Smooth muscle cell (in vitro differentiated cells): ENCODE measurements around the gene TMEM88. TPM values are rescaled to one million over a fixed set of nuclear protein-coding genes. Genes with fewer than 3 reads are reported as not detected.

Source experiments
- DNase-seq: peaks from one replicate; lab custom pipeline; 2025; ENCODE audit not compliant: unreplicated experiment; lab: John Stamatoyannopoulos, UW
- H2AFZ ChIP-seq: fragments of 200-600 bp; sonication (generic); 2 replicates; pipeline ENCODE4 v1.6.0; 2016; ENCODE audit warnings: antibody characterized with exemption, low read depth, mild to moderate bottlenecking
- H3F3A ChIP-seq: fragments of 200-600 bp; sonication (generic); 2 replicates; pipeline ENCODE4 v1.6.0; 2017; ENCODE audit warnings: antibody characterized with exemption, low read depth
- H3K27ac ChIP-seq: fragments of 200-600 bp; sonication (generic); 2 replicates; pipeline ENCODE4 v1.5.1; 2016; ENCODE audit warnings: low read depth, mild to moderate bottlenecking
- H3K27me3 ChIP-seq: fragments of 200-600 bp; sonication (generic); 2 replicates; pipeline ENCODE4 v1.6.1; 2016; ENCODE audit warnings: low read depth, mild to moderate bottlenecking
- H3K36me3 ChIP-seq: fragments of 200-600 bp; sonication (generic); 2 replicates; pipeline ENCODE4 v1.5.1; 2016; ENCODE audit warnings: low read depth
- H3K4me1 ChIP-seq: fragments of 200-600 bp; sonication (generic); 2 replicates; pipeline ENCODE4 v1.5.1; 2016; ENCODE audit warnings: low read depth
- H3K4me2 ChIP-seq: fragments of 200-600 bp; sonication (generic); 2 replicates; pipeline ENCODE4 v1.6.0; 2016; ENCODE audit warnings: mild to moderate bottlenecking
- H3K4me3 ChIP-seq: fragments of 200-600 bp; sonication (generic); 2 replicates; pipeline ENCODE4 v1.5.1; 2016; ENCODE audit warnings: mild to moderate bottlenecking
- H3K79me2 ChIP-seq: fragments of 200-600 bp; sonication (generic); 2 replicates; pipeline ENCODE4 v1.6.0; 2016; ENCODE audit warnings: low read depth, mild to moderate bottlenecking
- H3K9ac ChIP-seq: fragments of 200-600 bp; sonication (generic); 2 replicates; pipeline ENCODE4 v1.6.0; 2016; ENCODE audit warnings: low read depth
- H3K9me3 ChIP-seq: fragments of 200-600 bp; sonication (generic); replicated peaks from 2 replicates; pipeline ENCODE4 v1.5.1; 2016; ENCODE audit warnings: low read depth
- H4K20me1 ChIP-seq: fragments of 200-600 bp; sonication (generic); 2 replicates; pipeline ENCODE4 v1.6.0; 2016; ENCODE audit warnings: low read depth
- CTCF ChIP-seq: fragments of 200-600 bp; sonication (generic); IDR thresholded peaks from 2 replicates; pipeline ENCODE4 v1.5.1; 2017; ENCODE audit warnings: borderline replicate concordance, mild to moderate bottlenecking, antibody characterized with exemption; ENCODE audit not compliant: insufficient read depth, poor library complexity, severe bottlenecking
- WGBS: methylation state at CpG from one replicate; pipeline ENCODE4 v1.1.7; 2016; ENCODE audit warnings: low lambda C conversion rate; 5-methylcytosine and 5-hydroxymethylcytosine counted together
- polyA plus RNA-seq: library from polyadenylated mRNA; unstranded; fragments of >200 nt; fragmentation: Nextera tagmentation; extraction: Ambion mirVana; gene quantifications from 2 replicates; pipeline ENCODE4 v1.2.1, GENCODE V29; 2016
- total RNA-seq: library from RNA; depleted of rRNA; stranded (reverse); fragments of >200 nt; gene quantifications from 2 replicates; pipeline ENCODE4 v1.2.3, GENCODE V29; 2014

The TMEM88 gene
- total and polyA plus RNA-seq, 2 experiments from 2014 or later = 5.1 to 16.1 TPM

GRCh38 chr17:7816926-7817642 is 37.8 kb upstream of the TMEM88 start:
- H3K4me2 ChIP-seq = no peak overlapping the region
- no peaks in the 10 kb centered on the region for H3K9me3 ChIP-seq
- no peaks in the 10 kb centered on the region for H3K27me3 ChIP-seq
- no peaks in the 10 kb centered on the region for H3K4me1 ChIP-seq
- no peak for DNase-seq
- H3K4me3 ChIP-seq = no peak overlapping the region
- H3K9ac ChIP-seq = no peak overlapping the region
- H3K27ac ChIP-seq = no peak overlapping the region
- no peaks in the 10 kb centered on the region for H4K20me1 ChIP-seq
- H2AFZ ChIP-seq = no peak overlapping the region
- no peaks in the 10 kb centered on the region for H3K79me2 ChIP-seq
- no peak for TF ChIP-seq CTCF
- no peaks in the 10 kb centered on the region for H3F3A ChIP-seq
- H3K36me3 ChIP-seq = no peaks in the 10 kb centered on the region
- WGBS = 88% methylated on average over 10 of the region's 10 CpGs

- Histone ChIP-seq H3K9ac (no peak overlapping the region), H3K4me1 (no peaks in the 10 kb centered on the region), H3K79me2 (no peaks in the 10 kb centered on the region), H4K20me1 (no peaks in the 10 kb centered on the region), H3K9me3 (no peaks in the 10 kb centered on the region), H3K36me3 (no peaks in the 10 kb centered on the region), H2AFZ (no peak overlapping the region), H3K4me3 (no peak overlapping the region), H3K27me3 (no peaks in the 10 kb centered on the region), H3K4me2 (no peak overlapping the region), H3F3A (no peaks in the 10 kb centered on the region), H3K27ac (no peak overlapping the region)
- no peak for TF ChIP-seq CTCF
- WGBS = 95% methylated on average over 9 of the region's 9 CpGs
- no peak for DNase-seq
These were observed 37.3 kb upstream of the TMEM88 start for GRCh38 chr17:7817643-7817964.

- Histone ChIP-seq H3K79me2 (no peaks in the 10 kb centered on the region), H3K27ac (no peak overlapping the region), H3K9me3 (no peaks in the 10 kb centered on the region), H3K4me1 (no peaks in the 10 kb centered on the region), H2AFZ (no peak overlapping the region), H3K4me2 (no peak overlapping the region), H3K36me3 (no peaks in the 10 kb centered on the region), H3F3A (no peaks in the 10 kb centered on the region), H3K9ac (no peak overlapping the region), H3K4me3 (no peak overlapping the region), H4K20me1 (no peaks in the 10 kb centered on the region), H3K27me3 (no peaks in the 10 kb centered on the region)
- 91% methylated on average over 10 of the region's 10 CpGs for WGBS
- TF ChIP-seq CTCF = no peak
- DNase-seq = no peak
These were observed 36.8 kb upstream of the TMEM88 start for GRCh38 chr17:7818026-7818425.
